ENCODE results near the gene SELENBP1. TPM values are rescaled to one million over a fixed set of nuclear protein-coding genes. Genes with fewer than 3 reads are reported as not detected.

SELENBP1 gene
- total RNA-seq: 100 to 1,000 TPM in 4 of 6 experiments, 10 to 100 TPM in 2; 83.4 to 423 (median 208) TPM
- long read RNA-seq, transcript SELENBP1-214 (10 exons, 2,128 nt): minor isoform, 5 of 181 reads
- long read RNA-seq, transcript SELENBP1-201 (12 exons, 1,752 nt): major isoform, 113 of 181 reads
- long read RNA-seq, transcript SELENBP1-218 (11 exons, 1,963 nt): minor isoform, 30 of 181 reads
- long read RNA-seq, partial matches to known transcripts: 18 of 181 reads
- long read RNA-seq, other reads (novel, unspliced or antisense): 8 of 181 reads

DNA sequence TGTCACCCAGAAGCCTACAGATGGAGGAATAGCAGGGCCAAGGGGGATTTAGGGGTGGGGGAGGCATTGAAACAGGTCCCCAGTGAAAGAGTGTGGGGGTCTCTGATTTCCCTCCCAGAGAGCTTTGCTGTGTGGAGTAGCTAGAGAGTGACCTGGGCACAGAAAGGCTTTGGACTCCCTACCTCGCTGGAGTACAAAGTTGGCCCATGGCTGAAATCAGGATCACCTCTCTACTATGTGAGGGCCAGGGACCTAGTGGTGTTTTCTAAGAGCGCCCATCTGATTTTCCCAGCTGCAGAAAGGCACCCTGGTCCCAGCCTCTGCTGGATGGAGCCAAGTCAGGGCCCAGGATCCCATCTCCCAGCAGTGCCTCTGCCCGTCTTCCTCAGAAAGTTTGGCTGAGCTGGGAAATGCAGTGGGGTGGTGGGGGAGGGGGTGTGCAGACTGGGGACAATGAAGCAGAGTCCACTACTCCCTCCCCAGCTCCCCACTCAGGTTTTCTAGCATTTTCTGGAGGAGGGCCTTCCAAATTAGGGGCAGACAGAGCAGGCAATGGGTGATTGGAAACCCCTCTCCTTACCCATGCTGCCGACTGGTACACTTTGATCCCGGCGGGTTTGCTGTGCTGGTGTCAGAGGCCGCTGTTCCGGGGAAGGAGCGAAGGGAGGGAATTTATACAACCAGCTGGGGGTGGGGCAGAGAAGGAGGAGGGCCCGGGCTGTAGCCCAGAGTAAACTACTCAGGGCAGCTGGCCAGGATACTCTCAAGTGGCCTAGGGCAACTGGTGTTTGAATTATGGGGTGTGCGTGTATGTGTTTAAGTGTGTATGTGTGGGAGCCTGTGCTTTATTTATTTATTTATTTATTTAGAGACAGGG is at the start of gene SELENBP1:
SELENBP1 (minus strand) TSS at position 648 of the 877 bp plus-strand sequence; CDS start at position 584, 64 bp downstream.
- H3K9me3 ChIP-seq: no peaks in the 10 kb centered on the region
- peak; percentile 88 to 97 (median 92) for DNase-seq
- peak within 1 kb of the TSS; percentile 71 to 81 (median 80) for H3K27ac ChIP-seq
- TF ChIP-seq, protein P1, sequence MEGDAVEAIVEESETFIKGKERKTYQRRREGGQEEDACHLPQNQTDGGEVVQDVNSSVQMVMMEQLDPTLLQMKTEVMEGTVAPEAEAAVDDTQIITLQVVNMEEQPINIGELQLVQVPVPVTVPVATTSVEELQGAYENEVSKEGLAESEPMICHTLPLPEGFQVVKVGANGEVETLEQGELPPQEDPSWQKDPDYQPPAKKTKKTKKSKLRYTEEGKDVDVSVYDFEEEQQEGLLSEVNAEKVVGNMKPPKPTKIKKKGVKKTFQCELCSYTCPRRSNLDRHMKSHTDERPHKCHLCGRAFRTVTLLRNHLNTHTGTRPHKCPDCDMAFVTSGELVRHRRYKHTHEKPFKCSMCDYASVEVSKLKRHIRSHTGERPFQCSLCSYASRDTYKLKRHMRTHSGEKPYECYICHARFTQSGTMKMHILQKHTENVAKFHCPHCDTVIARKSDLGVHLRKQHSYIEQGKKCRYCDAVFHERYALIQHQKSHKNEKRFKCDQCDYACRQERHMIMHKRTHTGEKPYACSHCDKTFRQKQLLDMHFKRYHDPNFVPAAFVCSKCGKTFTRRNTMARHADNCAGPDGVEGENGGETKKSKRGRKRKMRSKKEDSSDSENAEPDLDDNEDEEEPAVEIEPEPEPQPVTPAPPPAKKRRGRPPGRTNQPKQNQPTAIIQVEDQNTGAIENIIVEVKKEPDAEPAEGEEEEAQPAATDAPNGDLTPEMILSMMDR (IDR thresholded peaks at IDR 0.05): no peak
- peak; percentile 98 for TF ChIP-seq POLR2A (IDR thresholded peaks at IDR 0.05)
- H3K36me3 ChIP-seq: peaks cover 0 to 17% (median 4%) of the 10 kb centered on the region in 4 donors
- peak; percentile 76 to 82 (median 78) for ATAC-seq
- peak within 1 kb of the TSS; percentile 44 to 82 (median 75) for H3K4me3 ChIP-seq
- H3K4me1 ChIP-seq: peaks cover 0 to 50% (median 21%) of the 10 kb centered on the region in 4 donors
- no peaks in the 10 kb centered on the region for H3K27me3 ChIP-seq
- intact Hi-C loops (cut with DNase I): no loop called here
- 7% methylated on average over 8 of the region's 11 CpGs for WGBS (ENCODE audit: insufficient coverage, low coverage, low lambda C conversion rate, missing lambda C conversion rate)

DNA sequence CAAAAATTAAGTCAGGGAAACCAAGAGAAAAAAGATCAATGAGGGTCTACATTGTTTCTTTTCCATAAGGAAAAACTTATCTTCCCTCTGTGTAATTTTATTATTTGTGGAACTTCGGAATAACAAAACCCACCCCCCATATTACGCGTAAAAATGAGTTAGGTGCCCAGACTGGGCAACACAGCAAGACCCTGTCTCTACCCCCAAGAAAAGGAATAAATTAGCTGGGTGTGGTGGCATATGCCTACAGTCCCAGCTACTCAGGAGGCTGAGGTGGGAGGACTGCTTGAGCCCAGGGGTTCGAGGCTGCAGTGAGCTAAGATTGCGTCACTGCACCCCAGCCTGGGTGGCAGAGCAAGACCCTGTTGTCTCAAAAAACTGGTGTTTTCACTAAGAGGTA is 47.3 kb upstream of the SELENBP1 start:
- no peak overlapping the region for H3K27ac ChIP-seq
- no peaks in the 10 kb centered on the region for H3K9me3 ChIP-seq
- no peaks in the 10 kb centered on the region for H3K27me3 ChIP-seq
- ATAC-seq: no peak
- H3K36me3 ChIP-seq: peaks cover 0 to 63% (median 34%) of the 10 kb centered on the region in 4 donors
- H3K4me1 ChIP-seq: no peaks in the 10 kb centered on the region
- intact Hi-C loops (cut with DNase I): loop anchor here in 1 of 2 donors (10.0 kb wide), 1 partner anchor 125 kb away; no protein-coding TSS in a partner anchor
- no peak for DNase-seq
- TF ChIP-seq, protein P1 (IDR thresholded peaks at IDR 0.05): no peak
- TF ChIP-seq POLR2A (IDR thresholded peaks at IDR 0.05): no peak
- whole genome bisulfite sequencing (ENCODE audit: insufficient coverage, low coverage, low lambda C conversion rate, missing lambda C conversion rate): 77% methylated on average over 5 of the region's 5 CpGs
- H3K4me3 ChIP-seq: no peak overlapping the region

DNA sequence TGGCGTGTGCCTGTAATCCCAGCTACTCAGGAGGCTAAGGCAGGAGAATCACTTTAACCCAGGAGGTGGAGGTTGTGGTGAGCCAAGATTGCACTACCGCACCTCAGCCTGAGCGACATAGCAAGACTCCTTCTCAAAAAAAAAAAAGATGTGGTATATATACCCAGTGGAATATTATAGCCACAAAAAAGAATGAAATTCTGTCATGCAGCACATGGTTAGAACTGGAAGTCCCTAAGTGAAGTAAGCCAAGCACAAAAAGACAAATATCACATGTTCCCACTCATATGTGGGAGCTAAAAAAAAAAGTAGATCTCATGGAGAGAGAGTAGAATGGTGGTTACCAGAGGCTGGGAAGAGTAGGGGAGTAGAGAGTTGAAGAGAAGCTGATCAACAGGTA is 45.6 kb upstream of the SELENBP1 start:
- H3K27me3 ChIP-seq: no peaks in the 10 kb centered on the region
- WGBS (ENCODE audit: insufficient coverage, low coverage, low lambda C conversion rate, missing lambda C conversion rate): 97% methylated on average over 3 of the region's 3 CpGs

DNA sequence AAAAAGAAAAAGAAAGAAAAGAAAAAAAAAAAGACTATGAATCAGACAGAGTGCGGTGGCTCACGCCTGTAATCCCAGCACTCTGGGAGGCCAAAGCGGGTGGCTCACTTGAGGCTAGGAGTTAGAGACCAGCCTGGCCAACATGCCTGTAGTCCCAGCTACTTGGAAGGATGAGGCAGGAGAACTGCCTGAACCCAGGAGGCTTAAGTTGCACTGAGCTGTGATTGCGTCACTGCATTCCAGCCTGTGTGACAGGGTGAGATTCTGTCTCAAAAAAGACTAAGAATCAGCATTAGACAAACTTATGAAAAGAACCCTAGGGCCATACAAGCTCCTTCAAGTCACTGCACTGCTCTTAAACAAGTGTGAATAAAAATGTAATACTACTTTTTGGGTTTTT is 43.7 kb upstream of the SELENBP1 start:
- Histone ChIP-seq H3K27ac (no peak overlapping the region), H3K36me3 (peaks cover 0 to 60% (median 28%) of the 10 kb centered on the region in 4 donors), H3K27me3 (no peaks in the 10 kb centered on the region), H3K4me1 (no peaks in the 10 kb centered on the region), H3K4me3 (no peak overlapping the region), H3K9me3 (no peaks in the 10 kb centered on the region)
- ATAC-seq: no peak
- intact Hi-C loops (cut with DNase I): loop anchor here in 1 of 2 donors (10.0 kb wide), 1 partner anchor 121 kb away; no protein-coding TSS in a partner anchor
- 80% methylated on average over 2 of the region's 4 CpGs for WGBS (ENCODE audit: insufficient coverage, low coverage, low lambda C conversion rate, missing lambda C conversion rate)
- no peak for DNase-seq
- TF ChIP-seq, protein P1 (IDR thresholded peaks at IDR 0.05): no peak
- no peak for TF ChIP-seq POLR2A (IDR thresholded peaks at IDR 0.05)

More for the DNA sequence above, 45.6 kb upstream of the SELENBP1 start:
- Histone ChIP-seq H3K36me3 (peaks cover 0 to 62% (median 30%) of the 10 kb centered on the region in 4 donors), H3K4me3 (no peak overlapping the region), H3K27ac (no peak overlapping the region), H3K9me3 (no peaks in the 10 kb centered on the region), H3K4me1 (no peaks in the 10 kb centered on the region)
- TF ChIP-seq POLR2A (IDR thresholded peaks at IDR 0.05): no peak
- TF ChIP-seq, protein P1 (IDR thresholded peaks at IDR 0.05): no peak
- DNase-seq (no peak), ATAC-seq (no peak)
- intact Hi-C loops (cut with DNase I): loop anchor here in 1 of 2 donors (10.0 kb wide), 1 partner anchor 123 kb away; no protein-coding TSS in a partner anchor
